GM21737 (cell line): ENCODE measurements around the gene GAD2.
"Not testable (repeated sequence)": the region's sequence is repeated elsewhere in the genome, so short reads cannot be mapped to it uniquely, and the experiment has no call there.

Experiments used
- ATAC-seq: cut with Tn5 transposase; IDR thresholded peaks from one replicate; pipeline ENCODE4 v1.9.1; 2021; ENCODE audit warnings: mild to moderate bottlenecking, moderate library complexity; ENCODE audit not compliant: unreplicated experiment

GAD2 gene

DNA sequence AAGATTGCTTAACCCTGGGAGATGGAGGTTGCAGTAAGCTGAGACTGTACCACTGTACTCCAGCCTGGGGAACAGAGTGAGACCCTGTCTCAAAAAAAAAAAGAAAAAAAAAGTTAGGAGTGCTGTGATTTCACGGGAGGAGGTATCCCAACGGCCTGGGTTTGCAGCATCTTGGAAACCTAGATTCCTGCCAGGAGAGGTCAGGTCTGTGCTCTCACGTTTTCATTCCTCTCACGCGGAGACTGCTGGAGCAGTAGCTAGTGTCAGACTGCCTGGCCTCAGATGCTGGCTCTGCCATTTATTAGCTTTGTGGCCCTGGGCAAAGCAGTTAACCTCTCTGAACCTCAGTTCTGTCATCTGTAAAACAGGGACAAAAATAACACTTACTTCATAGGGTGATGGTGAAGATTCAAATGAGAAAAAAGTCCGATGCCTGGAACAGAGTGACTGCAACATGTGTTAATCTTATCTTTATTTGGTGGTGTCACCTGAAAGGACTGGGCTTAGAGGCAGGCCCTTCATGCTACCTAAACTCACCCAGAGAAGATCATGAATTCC, 94.9 kb downstream of the GAD2 start:
- ATAC-seq: no peak

DNA sequence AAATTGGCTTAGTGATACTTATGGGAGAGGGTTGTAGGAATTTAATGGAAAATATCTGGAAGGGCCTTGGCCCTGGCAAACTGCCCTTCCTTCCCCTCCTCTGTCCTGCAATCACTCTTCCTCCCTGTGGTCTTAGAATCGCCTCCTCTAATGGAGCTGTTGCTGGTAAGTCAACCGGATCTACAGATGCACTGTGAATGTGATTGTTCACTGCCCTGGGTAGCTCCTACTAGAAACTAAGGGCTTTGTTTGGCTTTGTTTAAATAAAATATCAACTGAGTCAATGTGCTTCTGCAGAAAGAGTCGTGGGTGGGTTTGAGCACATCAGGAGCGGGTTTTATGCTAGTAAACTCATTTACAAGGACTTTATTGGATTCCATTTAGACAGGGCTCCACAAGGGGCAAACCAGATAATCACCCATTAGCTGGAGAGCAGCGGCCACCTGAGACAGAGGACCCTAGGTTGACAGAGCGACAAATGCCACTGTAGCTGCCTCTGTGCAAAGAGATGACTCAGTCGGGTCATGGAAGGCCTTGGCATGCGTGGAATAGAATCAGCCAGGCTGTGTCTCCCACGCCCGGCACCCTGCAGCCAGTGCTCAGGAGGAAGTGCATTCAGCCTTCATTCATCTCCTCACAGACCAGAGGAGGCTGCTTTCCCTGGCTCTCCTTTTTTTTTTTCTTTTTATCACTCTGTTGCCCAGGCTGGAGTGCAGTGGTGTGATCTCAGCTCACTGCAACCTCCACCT, 97.9 kb downstream of the GAD2 start:
- ATAC-seq: no peak

DNA sequence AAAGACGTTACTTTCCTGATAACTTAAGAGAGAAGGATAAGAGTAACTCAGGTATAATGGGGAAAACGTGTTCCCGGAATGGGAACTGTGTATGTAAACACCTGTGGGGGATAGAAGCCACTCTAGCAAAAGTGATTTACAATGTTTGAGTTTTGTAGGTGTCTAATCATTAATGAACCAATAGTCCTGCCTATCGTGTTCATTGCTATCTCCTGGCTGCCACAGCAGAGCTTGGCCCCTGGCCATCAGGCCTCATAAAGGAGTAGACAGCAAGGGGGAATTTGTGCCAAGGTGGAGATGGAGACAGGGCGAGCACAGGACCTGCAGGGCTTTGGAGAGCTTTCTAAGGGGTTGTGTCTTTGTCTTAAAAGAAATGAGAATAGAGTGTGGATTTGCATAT, 102.1 kb downstream of the GAD2 start:
- no peak for ATAC-seq

DNA sequence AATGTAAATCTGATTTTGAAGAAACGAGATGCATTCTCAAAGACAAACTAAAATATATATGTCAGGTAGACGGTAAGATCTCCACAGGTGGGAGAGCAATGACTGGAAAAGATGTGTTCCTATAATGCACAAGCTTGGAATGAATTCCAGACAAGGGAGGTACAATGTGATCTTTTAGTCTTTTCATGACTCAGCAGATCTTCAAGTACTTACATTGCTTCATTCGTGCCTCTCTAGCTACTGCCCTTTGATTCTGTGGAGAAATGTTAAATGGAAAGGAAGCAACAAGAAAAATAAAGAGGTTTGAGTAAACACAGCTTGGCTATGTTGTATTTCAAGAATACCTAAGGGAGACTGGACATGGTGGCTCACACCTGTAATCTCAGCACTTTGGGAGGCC, 106.6 kb downstream of the GAD2 start:
- no peak for ATAC-seq

DNA sequence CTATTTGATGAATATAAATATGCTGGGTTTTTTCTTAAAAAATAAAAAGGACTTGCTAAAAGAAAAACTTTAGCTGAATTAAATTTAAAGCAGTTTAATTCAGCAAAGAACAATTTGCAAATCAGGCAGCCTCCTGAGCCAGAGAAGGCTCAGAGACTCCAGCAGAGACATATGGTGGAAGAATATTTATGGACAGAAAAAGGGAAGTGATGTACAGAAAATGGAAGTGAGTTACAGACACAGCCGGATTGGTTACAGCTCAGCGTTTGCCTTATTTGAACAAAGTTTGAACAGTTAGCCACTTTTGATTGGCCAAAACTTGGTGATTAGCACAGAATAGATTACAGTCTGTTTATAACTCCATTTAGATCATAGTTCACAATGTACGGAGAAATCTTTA, 110.3 kb downstream of the GAD2 start:
- ATAC-seq: no peak

DNA sequence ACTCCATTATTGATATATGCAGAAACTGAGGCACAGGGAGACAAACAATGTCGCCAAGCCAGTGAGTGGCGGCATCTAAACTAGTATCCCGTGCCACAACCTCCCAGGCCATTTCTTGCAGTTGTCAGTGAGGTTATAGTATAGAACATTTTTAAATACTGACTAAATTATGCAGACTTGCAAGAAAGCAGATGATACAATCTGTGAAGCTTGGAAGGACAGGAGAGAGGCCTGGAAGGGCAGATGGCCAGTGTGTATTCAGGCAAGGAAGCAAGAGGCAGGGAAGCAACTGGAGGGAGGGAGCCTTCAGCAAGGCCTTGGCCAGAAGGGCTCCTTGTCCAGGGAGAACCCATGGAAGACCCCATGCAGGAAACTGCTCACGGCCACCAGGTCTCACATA, 111.2 kb downstream of the GAD2 start:
- no peak for ATAC-seq

DNA sequence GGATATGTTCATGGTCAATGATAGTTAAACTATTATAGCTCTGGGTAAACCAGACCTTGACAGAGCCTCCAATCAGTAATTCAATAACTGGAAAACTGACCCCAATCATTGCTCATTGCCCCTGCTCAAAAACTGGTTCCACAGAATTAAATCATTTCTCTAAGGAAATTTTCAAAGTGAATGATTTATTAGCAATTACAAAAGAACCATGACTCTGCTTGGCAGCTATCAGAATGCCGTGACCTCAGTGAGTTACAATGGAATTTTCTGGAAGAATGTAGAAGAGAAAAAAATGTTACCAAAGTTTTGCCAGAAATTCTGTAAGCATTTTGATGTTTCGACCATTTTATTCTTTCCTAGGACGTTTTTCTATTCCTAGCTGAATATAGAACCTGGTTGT, 114.8 kb downstream of the GAD2 start:
- no peak for ATAC-seq

DNA sequence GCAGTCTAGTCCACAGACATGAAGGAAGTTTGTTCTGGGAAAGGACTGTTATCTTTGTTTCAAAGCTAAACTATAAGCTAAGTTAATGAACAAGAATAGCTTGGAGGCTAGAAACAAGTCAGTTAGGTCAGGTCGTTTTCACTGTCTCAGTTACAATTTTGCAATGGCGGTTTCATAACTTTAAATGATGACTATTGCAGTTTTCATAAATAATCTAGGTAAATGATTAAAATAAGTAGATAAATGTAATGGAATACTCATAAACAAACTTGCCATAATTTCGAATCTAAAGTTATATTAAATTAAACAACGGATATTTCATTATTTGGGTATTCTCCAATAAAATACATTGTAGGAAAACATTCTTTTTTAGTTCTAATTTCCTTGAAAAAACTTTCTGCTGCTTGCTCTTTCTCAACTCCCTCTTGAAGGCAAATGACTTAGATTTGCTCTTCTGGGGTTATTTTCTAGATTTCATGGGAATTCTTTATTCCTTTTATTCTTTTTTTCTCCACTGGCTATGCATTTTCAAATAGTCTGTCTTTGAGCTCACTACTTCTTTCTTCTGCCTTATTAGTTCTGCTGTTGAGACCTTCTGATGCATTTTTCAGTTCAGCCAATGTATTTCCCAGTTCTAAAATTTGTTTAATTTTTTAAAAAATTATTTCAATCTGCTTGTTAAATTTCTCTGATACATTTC, 117.8 kb downstream of the GAD2 start:
- no peak for ATAC-seq

DNA sequence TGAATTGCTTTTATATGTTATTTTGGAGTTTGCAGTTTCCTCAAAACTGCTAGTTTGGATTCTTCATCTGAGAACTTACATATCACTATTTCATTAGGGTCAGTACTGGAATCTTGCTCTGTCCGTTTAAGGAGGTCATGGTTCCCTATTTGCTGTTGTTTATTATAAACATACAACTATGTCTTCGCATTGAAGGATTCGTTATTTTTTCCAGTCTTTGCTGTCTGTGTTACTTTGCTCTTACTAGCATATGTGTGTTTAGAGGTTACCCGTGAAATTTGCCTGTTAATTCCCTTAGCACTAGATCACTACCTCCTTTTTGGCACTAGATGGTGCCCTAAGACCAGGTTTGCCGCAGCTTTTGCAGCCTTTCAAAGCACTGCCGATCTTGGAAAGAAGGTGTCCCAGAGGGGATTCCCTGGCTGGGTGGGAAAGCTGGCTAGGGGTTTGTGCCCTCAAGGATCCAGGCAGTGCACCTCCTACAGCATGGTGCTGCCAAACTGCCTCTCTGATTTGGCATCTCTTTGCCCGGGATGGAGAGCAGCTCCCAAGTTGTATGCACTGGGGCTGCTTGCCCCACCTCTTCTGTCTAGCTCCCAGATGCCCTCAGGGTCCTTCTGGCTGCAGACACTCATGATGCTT, 118.5 kb downstream of the GAD2 start:
- peak; percentile 76 for ATAC-seq

DNA sequence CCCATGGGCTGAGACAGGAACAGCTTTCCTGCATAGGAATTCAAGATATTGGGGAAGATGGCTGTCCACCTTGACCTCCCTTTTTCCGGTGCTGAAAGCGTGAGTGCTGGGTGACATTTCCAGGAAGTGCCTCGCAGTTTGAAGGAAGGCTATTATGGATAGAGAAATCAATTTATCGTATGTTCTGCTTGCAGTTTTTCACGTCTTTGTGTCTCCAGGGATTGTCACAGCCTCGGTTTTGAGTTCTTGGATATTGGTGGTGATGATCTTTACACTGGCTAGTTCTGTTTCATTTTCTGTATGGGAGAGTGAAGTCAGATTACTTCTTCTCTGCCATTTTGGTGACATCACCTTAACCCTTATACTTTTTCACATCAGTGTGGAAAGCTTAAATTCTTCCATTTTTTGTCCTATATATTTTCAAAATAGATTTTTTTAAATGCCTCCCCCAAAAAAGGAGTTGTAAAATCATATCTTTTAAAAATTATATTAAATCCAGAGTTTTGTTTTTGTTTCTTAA, 119.1 kb downstream of the GAD2 start:
- peak; percentile 43 for ATAC-seq

DNA sequence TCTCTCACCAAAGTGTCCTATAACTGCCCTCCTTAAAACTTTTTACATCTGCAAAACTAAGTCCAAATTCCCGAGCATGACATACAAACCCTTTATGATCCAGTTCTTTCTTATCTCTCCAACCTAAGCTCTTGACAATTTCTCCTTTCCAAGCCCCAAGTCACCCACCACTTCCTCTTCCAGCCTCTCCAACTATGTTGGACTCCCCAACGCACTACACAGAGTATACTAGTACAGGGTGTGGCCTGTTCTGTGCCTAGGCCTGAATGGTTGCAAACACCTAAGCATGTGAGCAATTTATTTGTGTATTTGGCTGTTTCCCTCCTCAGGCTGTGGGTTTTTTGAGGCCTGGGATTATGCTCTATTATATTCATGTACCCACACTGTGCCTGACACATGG, 120.4 kb downstream of the GAD2 start:
- no peak for ATAC-seq

DNA sequence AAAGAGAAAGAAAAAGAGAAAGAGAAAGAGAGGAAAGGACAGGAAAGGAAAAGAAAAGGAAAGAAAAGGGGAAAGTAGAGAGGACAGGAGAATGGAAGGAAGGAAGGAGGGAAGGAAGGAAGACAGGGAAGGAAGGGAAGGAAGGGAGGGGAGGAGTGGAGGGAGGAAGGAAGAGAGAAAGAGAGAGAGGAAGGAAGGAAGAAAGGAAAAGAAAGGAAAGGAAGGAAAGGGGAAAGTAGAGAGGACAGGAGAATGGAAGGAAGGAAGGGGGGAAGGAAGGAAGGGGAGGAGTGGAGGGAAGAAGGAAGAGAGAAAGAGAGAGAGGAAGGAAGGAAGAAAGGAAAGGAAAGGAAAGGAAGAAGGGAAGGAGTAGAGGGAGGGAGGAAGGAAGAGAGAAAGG, 125.1 kb downstream of the GAD2 start:
- no peak for ATAC-seq

DNA sequence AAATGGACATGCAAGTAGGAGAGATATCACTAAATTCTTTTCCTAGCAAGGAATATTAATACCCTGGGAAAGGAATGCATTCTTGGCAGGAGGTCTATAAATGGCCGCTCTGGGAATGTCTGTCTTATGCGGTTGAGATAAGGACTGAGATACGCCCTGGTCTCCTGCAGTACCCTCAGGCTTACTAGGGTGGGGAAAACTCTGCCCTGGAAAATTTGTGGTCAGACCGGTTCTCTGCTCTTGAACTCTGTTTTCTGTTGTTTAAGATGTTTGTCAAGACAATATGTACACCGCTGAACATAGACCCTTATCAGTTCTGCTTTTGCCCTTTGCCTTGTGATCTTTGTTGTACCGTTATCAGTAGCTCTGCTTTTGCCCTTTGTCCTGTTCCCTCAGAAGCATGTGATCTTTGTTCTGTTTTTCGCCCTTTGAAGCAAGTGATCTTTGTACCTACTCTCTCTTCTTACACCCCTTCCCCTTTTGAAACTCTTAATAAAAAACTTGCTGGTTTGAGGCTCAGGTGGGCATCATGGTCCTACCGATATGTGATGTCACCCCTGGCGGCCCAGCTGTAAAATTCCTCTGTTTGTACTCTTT, 132.3 kb downstream of the GAD2 start:
- ATAC-seq: not testable (repeated sequence)
